22Rv1 (cell line): Measurements from ENCODE around the gene ALDH18A1.
A peak's percentile ranks its signal among the peaks of the same experiment; 100 is the strongest.

ENCODE experiments used
- H3K27ac ChIP-seq: fragments of 450-650 bp; 2 replicates; pipeline ENCODE4 v1.5.1; 2017
- CTCF ChIP-seq: fragments of 450-650 bp; IDR thresholded peaks from 2 replicates; pipeline ENCODE4 v1.5.1; 2017; ENCODE audit warnings: mild to moderate bottlenecking
- ZFX ChIP-seq: fragments of 450-650 bp; IDR thresholded peaks from 2 replicates; pipeline ENCODE4 v1.6.1; 2017; ENCODE audit warnings: antibody characterized with exemption, borderline replicate concordance

ALDH18A1 gene

DNA sequence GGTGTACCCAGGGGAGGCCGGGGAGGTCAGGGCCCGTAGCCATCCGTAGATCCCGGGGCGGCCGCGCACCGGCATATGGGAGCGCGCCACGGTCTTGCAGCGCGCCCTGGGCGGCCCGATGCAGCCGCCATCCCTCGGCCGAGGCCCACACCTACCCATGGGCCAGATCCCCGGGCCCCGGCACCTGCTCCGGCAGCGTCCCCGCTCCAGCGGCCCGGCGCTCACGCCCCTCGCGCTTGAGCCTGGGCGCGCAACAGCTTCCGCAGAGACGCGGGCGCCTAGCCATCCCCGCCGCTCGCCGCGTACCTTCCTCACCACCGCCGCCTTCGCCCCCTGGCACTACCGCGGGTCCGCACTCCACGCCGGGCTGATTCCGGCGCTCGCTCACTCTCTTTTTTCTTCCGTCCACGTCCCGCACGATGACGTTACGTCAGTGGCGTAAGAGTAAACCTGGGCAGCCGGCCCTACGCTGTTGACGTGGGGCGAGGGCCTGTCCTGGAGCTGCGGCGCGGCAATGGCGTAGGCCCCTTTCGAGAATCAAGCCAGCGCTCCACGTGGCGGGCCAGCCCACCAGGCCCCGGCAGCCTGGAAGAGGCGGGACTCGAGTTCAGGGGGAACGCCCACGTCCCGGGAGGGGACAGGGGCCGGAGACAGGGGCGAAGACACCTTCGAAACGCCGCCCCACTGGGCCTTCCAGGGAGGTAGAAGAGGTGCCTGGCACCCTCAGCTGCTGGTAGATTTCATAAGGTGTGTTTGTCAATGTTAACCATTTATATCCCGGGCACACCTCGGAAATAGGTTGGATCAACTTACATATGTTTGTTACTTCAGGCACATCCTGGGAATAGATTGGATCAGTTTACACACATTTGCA is at the start of gene ALDH18A1:
Gene ALDH18A1, minus strand, starts transcription at position 421 of the 874 bp plus-strand sequence. CDS start 3,334 bp downstream, outside the sequence.
- no peak for TF ChIP-seq CTCF
- TF ChIP-seq ZFX = no peak
- peak within 1 kb of the TSS; percentile 58 for H3K27ac ChIP-seq

DNA sequence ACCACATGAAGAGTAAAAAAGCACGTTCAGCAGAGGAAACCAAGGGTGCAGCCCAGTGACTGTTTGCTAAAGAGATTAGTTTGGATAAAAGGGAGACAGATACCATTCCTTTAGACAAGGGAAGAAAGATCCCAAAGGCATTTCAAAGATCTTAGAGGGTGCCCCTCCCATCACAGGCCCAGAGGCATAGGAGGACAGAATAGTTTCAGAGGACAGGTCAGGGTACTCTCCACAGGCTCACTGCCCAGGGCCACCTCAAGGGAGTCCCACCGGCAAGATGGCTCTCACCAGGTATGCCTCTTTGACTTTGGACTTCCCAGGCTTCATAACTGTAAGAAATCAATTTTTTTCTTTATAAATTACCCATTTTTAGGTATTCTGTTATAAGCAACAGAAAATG is 41.9 kb upstream of the ALDH18A1 start:
- no peak overlapping the region for H3K27ac ChIP-seq
- TF ChIP-seq ZFX = no peak
- TF ChIP-seq CTCF = no peak

GRCh38 chr10:95697429-95697828 is 40.9 kb upstream of the ALDH18A1 start:
- TF ChIP-seq CTCF (no peak), ZFX (no peak)
- no peak overlapping the region for H3K27ac ChIP-seq

DNA sequence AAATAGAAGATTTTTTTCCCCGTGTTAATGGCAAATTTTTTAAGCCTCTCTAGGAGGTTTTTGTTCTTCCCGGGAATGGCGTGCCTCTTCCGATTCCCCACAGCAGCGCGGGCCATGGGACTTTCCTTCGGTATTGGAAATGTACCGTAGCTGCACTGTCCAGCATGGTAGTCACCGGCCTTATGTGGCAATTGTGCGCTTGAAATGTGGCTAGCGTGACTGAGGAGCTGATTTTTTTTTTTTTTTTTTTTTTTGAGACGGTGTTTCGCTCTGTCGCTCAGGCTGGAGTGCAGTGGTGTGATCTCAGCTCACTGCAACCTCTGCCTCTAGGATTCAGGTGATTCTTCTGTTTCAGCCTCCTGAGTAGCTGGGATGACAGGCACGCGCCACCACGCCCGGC is 38.2 kb upstream of the ALDH18A1 start:
- no peak overlapping the region for H3K27ac ChIP-seq
- TF ChIP-seq CTCF = no peak
- TF ChIP-seq ZFX = no peak

DNA sequence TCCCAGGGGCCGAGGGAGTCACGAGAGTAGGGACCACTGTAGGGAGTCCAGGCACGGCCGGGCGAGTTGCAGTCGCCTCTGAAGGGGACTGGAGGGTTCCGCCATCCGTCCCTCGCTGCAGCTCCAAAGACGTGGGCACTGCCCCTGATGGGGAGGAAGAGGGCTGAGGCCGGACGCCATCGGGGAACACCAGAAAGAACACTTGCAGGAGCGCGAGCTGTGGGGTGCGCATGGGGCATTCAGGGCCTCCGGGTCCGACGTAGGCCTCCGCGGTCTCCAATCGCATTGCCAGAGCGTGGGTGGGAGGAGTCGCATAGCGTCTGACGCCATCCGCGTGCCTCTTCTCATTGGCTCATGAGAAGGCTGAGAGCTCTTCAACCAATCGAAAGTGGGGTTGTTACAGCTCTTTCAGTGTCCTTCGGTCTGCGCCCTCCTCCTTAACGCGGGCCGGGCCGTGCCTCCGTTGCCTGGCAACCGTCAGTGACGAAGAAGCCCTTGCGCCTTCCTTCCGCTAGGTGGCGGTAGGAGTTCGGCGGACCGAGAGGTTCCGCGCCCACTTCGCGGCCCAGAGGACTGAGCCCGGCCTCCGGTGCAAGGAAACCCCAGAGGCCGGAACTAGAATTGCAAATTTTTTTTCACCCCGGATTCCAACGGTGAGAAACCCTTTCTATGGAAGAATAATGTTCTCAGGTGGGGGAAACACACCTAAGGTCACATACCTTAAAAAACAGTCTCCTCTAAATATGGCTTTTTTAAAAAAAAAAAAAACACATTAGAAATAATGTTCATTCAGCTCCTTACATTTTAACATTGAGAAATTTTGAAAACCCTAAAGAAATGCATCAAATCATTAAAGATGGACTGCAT is 37.4 kb upstream of the ALDH18A1 start, which contains the start of gene TCTN3:
Gene TCTN3, minus strand, starts transcription at position 260 of the 867 bp plus-strand sequence. Its CDS starts 28 bp downstream, at position 232.
- TF ChIP-seq CTCF (peak; percentile 99), ZFX (no peak)
- peak within 1 kb of the TSS; percentile 35 for H3K27ac ChIP-seq

DNA sequence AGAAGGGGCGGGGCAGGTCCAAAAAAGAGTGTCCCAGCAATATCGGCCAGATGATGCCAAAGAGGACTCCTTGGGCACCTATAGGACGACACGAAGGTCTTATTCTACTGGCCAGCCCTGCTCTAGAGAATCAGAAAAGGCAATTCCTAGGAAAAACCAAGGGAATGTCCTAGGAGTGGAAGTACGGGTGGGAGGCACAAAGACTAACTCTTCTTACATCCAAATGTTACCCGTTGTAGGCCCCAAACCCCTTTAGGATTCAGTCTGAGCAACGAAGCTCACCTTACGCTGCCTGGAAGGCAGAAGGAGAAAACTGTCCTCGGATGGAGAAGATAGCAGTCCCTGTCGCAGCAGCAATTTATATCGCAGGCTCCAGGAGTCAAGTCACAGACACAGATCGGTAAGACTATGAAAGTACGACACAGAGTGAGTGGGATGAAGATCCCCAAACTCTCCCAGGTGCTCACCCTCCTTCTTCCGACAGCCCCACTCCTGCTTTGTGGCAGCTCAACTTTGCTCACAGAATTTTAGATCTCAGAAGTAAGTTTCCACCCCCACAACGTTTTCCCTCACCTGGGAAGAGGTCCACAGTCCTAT is 36.7 kb upstream of the ALDH18A1 start:
- H3K27ac ChIP-seq = peak overlapping the region; percentile 35
- TF ChIP-seq ZFX (no peak), CTCF (no peak)
